NCI-H510A treated with DMSO at 0.1 percent for 48 hours (cell line): ENCODE measurements around the gene PPBP.

Experiments
- DNase-seq: peaks from one replicate; lab custom pipeline; 2025; lab: John Stamatoyannopoulos, UW

PPBP gene, protein sequence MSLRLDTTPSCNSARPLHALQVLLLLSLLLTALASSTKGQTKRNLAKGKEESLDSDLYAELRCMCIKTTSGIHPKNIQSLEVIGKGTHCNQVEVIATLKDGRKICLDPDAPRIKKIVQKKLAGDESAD

DNA sequence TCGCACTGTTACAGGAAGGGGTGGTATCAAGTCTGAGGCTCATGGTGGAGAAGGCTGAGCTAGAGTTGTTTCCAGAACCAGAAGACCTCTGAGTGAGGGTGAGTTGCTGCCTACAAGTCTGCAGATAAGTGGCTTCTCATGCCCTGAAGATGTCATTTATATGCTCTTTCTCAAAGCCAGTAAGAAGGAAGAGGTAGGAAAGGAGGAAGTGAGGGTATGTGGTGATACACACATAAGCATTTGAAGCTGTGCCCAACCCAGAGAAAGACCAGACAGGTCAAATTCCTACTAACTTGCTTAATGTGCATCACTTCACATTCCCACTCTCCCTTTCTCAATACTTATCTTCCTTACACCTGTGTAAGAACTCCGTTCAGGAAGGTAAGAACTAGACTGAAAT lies at the start of gene PPBP:
Gene PPBP (minus strand): TSS at position 130 of the 400 bp plus-strand sequence. CDS start 87 bp downstream, at position 43.
- no peak for DNase-seq

DNA sequence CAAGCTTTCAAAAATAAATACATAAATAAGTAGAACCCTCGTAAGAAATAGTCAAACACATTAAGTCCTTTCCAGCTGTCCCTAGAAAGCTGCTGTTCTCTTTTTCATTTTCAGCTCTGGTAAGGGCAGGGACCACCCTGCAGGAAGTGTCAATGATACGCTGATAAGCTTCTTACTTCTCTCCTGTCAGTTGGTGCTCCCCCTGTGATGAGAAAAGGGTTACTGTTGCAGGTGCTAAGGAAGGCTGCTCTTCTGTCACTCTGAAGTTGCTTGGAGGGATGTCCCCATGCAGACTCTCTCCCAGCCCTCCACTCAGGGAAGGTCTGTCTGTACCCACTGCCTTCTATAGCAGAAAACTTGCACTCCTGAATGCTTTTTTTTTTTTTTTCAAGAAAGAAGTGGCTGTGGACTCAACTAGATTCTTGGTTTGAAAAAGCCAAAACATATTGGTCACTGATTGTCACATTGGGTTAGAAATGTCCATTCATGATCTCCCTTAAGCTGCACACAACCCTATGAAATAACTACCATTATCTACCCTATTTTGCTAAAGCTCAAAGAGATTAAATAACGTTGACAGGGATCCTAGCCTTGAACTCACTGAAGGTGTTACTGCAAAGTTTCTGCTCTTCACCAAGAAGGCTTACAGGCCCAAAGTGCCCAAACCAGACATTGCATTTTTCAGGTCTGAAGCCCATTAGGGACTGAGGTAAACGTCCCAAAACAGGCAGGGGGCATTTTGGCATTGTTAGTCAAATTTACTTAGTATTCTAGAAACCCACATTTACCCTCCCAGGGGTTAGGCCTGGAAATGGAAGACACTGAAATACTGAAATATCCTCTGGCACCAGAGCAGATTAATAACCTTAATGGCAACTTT lies 49.3 kb upstream of the PPBP start:
- DNase-seq = no peak

DNA sequence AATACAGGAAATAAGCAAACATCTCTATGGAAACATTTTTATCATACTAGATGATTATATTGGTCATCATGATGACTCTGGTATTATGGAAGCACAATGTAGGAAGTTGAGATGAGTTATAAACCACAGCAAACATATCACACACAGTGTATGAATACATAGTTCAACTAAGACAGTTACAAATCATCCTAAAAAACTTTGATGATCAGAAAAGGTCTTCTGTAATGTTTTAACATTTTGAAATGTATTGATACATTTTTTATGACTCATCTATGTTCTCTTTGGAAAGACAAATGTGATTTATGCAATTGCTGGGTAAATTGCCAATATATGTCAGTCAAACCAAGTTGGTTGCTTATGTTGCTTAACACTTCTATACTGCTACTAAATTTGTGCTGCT lies 45.7 kb upstream of the PPBP start:
- no peak for DNase-seq

DNA sequence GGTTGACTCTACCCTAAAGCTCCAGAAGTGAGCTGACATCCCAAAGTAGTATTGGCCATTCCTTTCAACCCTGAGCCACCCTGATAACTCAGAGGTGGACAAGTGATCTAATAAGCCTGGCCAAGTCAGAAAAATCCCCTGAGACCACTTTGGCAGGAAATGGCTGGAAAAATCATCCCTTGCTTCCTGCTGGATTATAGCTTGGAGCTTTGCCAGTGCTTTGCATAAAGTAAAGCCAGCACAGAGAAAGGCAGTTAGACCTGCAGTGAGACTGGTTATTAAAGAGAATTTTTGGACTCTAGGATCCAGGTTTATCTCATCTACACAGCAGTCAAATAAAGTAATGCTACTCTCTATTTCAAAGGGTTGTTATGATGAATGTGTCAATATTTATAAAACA lies 44.1 kb upstream of the PPBP start:
- no peak for DNase-seq

DNA sequence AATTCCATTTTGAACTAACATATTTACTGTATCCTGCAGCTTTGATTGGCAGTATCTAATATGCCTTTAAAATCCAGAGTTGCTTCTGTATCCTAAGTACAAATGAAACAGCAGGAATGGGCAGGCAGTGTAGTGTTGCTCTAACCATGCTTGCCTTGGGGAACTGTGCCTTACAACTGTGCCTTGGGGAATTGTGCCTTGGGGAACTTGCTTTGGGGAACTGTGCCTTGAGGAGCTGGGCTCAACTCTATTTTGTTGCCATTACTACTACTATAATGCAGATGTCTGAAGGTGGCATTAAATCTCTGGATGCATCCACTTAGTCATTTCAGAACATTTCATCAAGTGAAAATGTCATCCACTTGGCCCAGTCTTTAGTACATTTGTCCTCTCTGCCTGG lies 43.6 kb upstream of the PPBP start:
- DNase-seq = no peak

DNA sequence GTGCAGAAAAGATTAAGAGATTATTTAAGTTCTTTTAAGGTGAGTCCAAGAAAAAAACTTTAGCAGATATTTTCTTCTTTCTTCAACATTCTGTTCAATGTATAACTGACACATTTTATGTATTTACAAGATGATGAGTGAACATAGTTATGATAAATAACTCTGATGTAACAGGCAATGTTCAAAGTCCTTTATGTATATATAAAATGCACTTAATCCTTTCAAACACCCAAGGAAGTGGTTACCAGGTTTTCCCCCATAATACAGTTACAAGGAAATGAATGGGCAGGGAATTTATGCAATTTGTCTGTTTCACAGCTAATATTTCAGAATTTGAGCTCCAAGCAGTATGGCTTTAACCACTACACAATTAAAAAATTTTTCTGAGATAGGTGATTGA lies 42.3 kb upstream of the PPBP start:
- no peak for DNase-seq

DNA sequence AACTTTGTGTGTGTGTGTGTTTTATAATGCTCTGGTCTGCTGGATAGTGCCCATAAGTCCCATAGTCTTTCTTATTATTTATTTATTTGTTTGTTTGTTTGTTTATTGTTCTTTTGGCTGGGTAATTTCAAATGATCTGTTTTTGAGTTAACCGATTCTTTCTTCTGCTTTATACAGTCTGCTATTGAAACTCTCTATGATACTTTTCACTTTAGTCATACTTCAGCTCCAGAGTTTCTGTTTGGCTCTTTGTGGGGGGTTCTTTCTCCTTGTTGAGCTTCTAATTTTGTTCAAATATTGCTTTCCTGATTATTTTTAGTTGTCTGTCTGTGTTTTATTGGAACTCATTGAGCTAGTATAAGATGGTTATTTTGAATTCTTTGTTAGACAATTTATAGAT lies 40.5 kb upstream of the PPBP start:
- no peak for DNase-seq

DNA sequence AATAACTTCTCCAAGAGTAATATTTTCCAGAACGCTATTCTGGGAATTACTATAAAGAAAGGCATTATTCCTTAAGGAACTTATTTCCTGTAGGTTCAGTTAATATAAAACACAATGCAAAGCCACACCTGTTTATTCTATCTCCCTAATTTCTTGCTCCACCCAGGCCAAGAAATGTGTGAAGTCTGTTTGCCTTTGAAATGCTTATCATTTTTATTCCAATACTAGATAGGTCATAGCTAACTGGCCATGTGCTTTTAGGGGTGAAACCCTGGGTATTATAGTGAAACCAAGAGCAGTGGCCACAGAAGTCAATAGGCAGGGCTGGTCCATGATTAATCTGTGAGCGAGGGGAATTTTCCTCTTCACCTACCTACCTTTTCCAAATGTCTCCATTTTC lies 35.7 kb upstream of the PPBP start:
- DNase-seq = no peak

DNA sequence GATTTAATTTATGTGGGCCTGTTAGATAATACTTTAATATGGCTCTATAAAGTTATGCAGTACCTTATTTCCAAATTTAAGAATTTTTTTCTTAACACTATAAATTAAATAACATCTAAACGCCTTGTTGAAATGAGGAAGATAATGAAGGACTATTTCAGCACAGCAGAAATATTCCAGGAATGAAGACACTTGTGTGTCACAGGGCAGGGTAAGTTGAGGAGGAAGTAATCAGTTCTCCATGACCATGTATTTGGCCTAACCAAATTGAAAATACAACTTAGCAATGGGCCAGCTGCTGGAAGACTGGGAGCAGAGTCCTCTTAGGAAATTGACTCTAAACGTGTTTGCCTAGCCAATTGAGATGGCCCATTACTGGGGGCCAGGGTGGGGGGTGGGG lies 33.6 kb upstream of the PPBP start:
- DNase-seq = no peak

DNA sequence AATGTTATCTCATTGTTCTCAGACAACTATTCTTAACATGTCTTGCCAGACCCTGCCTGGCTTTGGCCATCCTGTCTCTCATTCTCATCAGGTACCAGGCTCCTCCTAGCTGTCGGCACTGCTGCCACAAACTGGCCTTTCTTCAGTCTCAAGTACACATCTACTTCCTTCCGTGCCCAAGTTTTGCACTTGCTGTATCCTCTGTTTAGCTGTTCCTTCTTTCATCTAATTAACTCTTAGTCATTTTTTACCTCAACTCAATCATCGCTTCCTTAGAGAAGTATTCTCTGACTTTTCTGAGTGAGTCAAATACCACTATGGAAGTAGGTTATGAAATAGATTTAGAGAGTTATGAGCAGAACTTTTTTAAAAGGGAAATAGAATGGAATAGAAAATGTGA lies 30.8 kb upstream of the PPBP start:
- no peak for DNase-seq

DNA sequence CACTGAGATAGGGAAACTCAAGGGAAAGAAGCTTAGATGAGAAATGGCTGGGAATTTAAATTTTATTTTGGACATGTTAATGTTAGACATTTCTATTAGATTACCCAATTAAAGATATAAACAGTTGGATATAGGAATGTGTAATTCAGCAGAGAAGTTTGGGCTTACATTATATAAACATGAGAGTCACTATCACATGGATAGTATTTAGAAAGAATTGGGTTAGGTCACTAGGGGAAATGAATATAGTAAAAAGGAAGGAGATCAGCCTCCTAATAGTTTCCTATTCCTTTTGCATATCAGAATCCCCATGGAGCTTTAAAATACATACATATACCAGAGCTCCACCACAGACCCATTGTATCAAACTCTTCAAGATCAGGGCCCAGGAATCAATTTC lies 30.1 kb upstream of the PPBP start:
- no peak for DNase-seq

DNA sequence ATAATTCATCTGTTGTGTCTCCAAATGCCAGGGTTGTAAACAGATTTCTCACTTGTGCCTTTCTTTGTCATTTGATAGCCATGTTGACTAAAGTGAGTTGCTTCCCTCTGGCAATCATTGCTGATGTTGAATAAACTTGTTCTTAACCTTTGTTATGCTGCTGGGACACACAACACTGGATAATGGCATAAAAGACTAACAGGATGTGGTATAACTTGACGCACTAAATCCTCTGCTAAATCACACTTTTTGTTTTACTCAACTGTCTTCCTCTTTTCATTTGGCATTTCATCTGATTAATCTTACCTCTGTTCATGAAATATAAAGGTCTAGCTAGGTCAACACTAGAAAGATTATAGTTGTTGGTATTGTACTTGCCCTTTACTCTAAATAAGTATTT lies 28.1 kb upstream of the PPBP start:
- peak; percentile 33 for DNase-seq

DNA sequence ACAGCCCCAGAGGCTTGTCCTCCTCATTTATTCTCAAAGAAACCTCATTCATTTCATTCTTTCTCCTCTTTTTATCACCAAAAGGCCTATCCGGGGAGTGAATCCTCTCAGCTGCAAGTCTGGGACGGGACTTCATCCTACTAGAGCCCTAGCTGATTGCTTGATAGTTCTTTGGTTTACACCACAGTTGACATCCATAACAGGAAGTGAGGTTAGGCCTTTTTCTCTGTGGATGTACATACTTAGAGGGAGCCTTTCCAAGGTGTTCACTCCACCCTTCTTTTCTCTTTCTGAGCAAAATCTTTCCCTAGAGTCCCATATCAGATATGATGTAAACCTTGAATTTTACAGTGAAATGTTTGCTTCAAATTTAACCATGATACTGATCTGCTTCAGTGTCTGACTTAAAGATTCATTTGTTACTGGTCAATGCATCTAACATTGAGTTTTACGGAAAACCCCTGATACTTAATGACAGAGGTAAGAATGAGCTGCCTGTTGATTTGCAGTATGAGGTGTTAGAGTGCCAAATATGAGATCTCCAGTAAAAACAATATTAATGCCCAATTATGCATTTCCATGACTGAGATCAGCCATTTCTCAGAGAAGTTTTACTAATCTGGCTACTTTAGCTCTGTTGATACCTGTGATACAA lies 27.3 kb upstream of the PPBP start:
- no peak for DNase-seq

DNA sequence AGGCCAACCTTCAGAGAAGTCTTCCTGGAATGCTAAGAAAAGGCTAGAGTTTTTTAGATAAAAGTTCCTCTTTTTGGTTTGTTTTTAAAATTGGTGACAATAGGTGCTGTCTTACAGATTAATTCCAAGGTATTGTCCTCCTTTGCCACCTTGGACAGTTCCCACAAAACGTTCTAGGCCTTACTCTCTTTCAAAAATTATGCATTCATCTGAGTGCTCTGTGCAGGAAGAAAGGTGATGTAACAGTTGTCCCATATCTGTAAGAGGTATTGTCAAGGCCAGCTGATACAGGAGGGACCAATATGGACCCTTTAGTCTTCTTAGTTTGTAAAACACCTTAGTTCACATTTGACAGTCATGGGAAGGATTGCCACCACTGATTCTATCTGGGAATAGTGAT lies 26.3 kb upstream of the PPBP start:
- no peak for DNase-seq

DNA sequence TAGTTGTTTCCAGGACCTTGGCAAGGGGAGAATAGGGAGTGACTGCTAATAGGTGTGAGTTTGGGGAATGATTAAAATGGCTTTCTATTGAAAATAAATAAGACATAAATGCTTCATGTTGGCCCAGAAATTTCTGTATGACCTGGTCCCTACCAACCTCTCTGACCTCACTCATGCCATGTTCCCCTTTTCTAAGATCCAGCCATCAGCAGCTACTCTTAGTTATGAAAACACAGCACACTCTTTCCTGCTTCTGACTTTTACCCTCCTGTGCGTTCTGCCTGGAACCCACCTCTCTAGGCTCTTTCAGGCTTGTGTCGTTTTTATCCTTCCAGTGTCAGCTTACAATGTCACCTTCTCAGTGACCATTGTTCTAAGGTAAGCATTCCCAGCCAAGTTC lies 25.3 kb upstream of the PPBP start:
- no peak for DNase-seq

DNA sequence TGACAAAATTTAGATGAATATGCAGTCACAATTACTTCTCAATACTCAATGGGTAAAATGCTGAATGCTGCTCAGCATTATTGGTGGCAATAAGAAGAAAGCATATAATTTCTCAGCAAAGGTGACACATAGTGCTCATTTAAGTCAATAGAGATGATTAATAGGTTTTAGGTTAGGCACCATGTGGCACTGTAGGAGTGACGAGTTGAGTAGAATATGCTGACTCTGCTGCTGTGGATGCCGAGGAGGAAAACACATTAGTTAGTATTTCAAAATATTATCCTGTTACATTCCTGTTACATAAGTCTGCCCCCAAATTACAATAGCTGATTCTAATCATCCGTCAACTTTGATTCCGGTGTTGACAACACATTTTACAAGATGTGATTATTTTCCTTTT lies 24.1 kb upstream of the PPBP start:
- no peak for DNase-seq

DNA sequence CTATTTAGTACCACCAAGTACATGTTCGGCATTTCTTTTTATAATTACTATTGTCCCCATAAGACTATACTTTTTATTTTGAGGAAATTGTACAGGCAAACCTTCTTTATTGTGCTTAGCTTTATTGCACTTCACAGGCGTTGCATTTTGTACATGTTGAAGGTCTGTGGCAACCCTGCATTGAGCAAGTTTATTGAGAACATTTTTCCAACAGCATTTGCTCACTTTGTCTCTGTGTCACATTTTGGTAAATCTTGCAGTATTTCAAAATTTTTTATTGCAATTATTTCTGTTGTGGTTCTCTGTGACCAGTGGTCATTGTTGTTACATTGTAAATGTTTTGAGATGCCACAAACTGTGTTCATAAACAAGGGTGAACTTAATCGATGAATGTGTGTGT lies 21.3 kb upstream of the PPBP start:
- no peak for DNase-seq

DNA sequence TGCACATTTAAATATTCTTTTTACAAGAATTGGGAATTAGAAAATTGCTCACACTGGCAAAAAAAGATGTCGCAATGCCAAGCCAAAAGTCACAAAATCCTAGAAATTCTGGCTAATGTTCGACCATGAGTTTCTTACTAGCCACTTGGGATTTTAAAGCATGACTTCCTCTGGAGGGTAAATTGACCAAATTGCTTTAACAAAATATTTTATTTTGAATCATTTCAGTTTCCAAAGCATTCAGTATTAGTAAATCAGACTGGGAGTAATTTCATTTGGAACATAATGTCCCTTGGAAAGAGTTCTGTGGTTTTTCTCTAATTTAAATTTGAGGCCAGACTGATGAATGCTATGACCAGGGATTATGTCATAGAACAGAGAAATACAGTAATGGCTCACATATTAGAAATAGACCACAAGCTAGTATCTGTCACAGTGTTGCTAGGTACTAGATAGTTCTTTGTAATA lies 18.1 kb upstream of the PPBP start:
- DNase-seq = no peak

DNA sequence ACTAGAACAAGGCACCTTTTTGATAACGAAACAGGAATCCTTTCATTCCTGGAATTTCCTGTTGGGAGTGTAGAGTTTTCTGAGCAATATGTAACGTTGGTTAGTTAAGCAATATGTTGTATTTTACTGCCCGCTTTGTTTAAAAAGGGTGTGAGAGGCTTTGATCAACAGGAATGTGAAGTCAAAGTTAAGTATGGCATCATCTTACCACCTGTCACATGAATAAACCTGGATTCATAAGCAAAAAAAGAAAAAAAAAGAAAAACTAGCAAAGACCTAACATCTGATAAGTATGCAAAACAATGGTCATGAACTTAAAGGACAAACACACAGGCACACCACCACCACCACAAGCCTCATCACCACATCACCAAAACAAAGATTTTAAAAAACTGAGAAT lies 17.5 kb upstream of the PPBP start:
- DNase-seq = no peak

DNA sequence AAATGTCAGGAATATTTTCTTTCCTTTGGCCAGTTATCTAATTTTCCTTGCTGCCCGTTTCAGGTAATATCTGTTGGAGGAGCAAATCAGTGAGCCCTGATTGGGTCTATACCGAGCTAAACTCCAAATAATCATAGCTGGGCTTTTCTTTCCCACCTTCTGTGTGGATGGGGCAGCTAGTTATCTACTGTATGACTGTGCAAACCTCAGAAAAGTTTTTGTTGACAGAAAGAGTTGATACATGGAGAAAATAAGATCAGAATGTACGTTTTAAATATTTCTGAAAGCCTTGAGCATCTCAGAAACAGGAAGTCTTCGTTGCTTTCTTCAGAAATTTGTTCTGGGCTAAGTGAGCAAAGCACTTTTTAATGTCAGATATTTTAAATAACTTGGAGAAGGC lies 16.7 kb upstream of the PPBP start:
- DNase-seq = no peak

DNA sequence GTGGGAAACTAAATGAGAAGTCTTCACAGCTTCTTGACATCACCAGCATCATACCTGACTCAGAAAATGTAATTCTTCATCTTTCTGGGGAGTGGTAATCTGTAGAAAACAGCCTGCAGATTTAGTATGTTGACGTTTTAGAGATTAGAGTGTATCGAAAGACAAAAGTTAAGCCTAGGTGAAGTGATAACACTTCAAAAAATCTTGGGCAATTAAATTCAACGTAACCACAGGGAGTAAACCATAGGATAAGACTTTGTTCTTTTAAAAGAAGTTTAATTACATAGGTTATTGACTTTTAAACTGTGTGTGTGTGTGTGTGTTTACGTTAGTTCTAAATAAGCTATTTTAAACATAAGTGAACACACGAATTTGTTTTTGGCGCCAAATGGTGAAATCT lies 12.3 kb upstream of the PPBP start:
- no peak for DNase-seq

DNA sequence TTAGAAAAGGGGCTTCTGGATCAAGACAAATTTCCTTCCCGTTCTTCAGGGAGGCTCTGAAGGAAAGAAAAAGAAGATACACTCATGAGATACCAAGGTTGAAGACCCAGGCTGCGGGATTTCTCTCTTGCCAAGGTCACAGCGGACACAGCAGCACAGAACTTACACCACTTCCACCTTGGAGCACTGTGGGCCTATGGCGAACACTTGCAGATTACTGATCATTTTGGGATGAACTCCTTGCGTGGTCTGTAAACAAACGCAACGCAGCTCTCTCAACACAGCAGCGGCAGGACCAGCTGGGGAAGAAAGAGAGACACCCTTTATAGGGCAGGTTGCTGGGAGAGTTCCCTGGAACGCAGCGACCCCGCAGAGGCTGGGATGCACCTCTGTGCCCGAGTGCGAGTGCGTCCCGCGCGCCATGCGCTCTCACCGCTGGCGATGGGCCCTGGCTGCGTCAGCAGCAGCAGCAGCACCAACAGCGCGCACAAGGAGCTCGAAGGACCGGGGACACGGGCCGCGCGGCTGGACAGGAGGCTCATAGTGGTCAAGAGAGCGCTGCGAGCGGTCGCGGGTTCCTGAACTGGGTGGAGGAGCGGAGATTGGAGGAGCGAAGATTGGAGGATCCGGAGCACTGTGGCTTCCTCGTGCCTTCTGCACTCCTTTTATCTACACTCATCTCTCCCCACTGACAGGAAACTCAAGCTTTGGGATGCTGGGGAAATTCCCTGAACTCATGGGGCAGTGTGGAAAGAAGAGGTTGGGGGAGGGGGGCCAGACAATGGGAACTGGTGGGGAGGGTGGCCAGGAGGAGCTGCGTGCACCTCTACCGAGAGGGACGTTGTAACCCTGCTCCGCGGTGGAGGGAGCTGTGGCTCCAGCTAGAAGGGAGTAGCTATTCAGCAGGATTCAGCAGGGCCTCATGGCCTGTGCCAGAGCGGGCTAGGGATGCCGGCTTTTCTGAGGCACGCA lies 10.3 kb upstream of the PPBP start, which contains the start of gene CXCL5:
Gene CXCL5 (minus strand): TSS at position 638 of the 972 bp plus-strand sequence. CDS start 96 bp downstream, at position 542.
- no peak for DNase-seq
